Right lobe of liver (tissue), 4 donors: ENCODE results near the gene ABLIM2.

Experiments
- CTCF ChIP-seq, 4 donors: fragments of 200-600 bp in 3 of 4; fragments of 450-650 bp in 1 of 4; IDR thresholded peaks; one replicate each; pipeline versions ENCODE4 v1.5.1 to v1.8.0; 2016 to 2022; ENCODE audit warnings: antibody characterized with exemption in 4 of 4, mild to moderate bottlenecking in 2 of 4
- POLR2A ChIP-seq: fragments of 450-650 bp; IDR thresholded peaks from one replicate; pipeline ENCODE4 v1.6.1; 2017; ENCODE audit warnings: antibody characterized with exemption, mild to moderate bottlenecking
- donor health status: DM: no; HTN: no; CAD: no.
- donor health status: DM: no; HTN: no; CAD: no.
- donor health status: DM: no; HTN: yes; CAD: no.

GRCh38 chr4:8099981-8100464, 58.6 kb downstream of the ABLIM2 start:
- TF ChIP-seq POLR2A (no peak), CTCF (IDR thresholded peaks at IDR 0.05) (no peak)
